ENCODE data around the gene TMEM184C.

DNA sequence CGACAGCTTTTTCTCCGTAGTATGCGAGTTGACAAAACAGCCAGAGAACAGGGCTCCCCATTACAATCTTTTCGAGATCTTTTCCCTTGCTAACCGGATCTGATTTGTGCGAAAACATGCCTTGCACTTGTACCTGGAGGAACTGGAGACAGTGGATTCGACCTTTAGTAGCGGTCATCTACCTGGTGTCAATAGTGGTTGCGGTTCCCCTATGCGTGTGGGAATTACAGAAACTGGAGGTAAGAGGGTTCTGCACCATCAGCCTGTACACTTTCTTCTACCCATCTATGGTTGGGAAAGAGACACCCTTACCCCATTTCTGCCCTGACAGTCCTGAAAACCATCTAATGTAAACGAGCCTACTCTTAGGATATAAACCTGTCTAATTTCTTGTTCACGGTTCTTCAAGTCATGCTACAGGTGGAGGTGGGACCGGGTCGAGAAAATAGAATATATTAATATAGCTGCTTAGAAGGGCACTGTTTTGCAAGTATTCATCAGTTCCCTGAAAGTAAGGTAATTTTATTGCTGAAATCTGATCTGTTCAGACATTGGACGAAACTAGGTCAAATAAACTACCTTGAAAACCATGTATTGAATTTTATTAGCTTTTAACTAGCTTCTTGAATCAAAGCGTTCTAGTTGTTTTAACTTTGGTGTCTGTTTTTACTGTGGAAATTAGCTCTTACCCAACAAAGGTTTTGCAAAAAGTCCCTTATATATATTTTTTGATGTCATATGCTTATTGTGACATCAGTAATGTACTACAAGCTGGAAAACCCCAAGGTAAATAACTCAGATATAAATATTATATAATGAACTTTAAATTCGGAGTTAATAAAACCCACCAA is 869 bp downstream of the TMEM184C start:
- TF ChIP-seq, protein P1, sequence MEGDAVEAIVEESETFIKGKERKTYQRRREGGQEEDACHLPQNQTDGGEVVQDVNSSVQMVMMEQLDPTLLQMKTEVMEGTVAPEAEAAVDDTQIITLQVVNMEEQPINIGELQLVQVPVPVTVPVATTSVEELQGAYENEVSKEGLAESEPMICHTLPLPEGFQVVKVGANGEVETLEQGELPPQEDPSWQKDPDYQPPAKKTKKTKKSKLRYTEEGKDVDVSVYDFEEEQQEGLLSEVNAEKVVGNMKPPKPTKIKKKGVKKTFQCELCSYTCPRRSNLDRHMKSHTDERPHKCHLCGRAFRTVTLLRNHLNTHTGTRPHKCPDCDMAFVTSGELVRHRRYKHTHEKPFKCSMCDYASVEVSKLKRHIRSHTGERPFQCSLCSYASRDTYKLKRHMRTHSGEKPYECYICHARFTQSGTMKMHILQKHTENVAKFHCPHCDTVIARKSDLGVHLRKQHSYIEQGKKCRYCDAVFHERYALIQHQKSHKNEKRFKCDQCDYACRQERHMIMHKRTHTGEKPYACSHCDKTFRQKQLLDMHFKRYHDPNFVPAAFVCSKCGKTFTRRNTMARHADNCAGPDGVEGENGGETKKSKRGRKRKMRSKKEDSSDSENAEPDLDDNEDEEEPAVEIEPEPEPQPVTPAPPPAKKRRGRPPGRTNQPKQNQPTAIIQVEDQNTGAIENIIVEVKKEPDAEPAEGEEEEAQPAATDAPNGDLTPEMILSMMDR (conservative IDR thresholded peaks at IDR 0.05 in 1 of 2, IDR thresholded peaks at IDR 0.05 in 1 of 2; ENCODE audit: extremely low read depth in 1 of 2, insufficient read depth in 1 of 2, low read depth in 1 of 2, low read length in 2 of 2), result no peak
- no peak for TF ChIP-seq EZH2 (IDR thresholded peaks at IDR 0.05; ENCODE audit: borderline replicate concordance, low read length)

All from mammary epithelial cell (primary cell).